Upper lobe of right lung (tissue), 1 donor: ENCODE data around the gene SDR42E2. TPM values are rescaled to one million over a fixed set of nuclear protein-coding genes. Genes with fewer than 3 reads are reported as not detected.
"Not testable (repeated sequence)": the region's sequence is repeated elsewhere in the genome, so short reads cannot be mapped to it uniquely, and the experiment has no call there.

Experiments
- ATAC-seq: fragments of 200-7000 bp; cut with Tn5 transposase; one replicate; pipeline ENCODE4 v1.9.1; 2020; ENCODE audit warnings: mild to moderate bottlenecking, moderate library complexity
- DNase-seq: peaks from one replicate; pipeline ENCODE4 v3.0.0-alpha.2; 2020
- H3K27ac ChIP-seq: fragments of 200-600 bp; one replicate; pipeline ENCODE4 v1.8.0; 2022
- H3K27me3 ChIP-seq: fragments of 200-600 bp; one replicate; pipeline ENCODE4 v1.8.0; 2022; ENCODE audit warnings: mild to moderate bottlenecking
- H3K36me3 ChIP-seq: fragments of 200-600 bp; one replicate; pipeline ENCODE4 v1.8.0; 2022
- H3K4me1 ChIP-seq: fragments of 200-600 bp; one replicate; pipeline ENCODE4 v1.8.0; 2022
- H3K4me3 ChIP-seq: fragments of 200-600 bp; one replicate; pipeline ENCODE4 v1.8.0; 2022; ENCODE audit warnings: mild to moderate bottlenecking
- H3K9me3 ChIP-seq: fragments of 200-600 bp; one replicate; pipeline ENCODE4 v1.8.0; 2022
- intact Hi-C: fragments of 100-400 bp; cut with DNase I; formaldehyde crosslinking; loops from one replicate; pipeline ENCODE4 v1.11.0; 2022
- total RNA-seq: library from RNA; stranded (reverse); fragmentation: NEBNext Ultra II Directional; extraction: Animal tissue kit (Norgen Biotek cat#: 25700); gene quantifications from one replicate; pipeline ENCODE4 v1.2.1, GENCODE V29; 2021
- TF ChIP-seq, protein P1 (sequence below): fragments of 200-600 bp; IDR thresholded peaks from one replicate; pipeline ENCODE4 v1.8.0; 2022; ENCODE audit warnings: antibody characterized with exemption
- donor health status: DM: no; HTN: yes; CAD: no; lungs with severe emphysema.

The SDR42E2 gene
- total RNA-seq, 1 donor from 2014 or later: 0.14 TPM

DNA sequence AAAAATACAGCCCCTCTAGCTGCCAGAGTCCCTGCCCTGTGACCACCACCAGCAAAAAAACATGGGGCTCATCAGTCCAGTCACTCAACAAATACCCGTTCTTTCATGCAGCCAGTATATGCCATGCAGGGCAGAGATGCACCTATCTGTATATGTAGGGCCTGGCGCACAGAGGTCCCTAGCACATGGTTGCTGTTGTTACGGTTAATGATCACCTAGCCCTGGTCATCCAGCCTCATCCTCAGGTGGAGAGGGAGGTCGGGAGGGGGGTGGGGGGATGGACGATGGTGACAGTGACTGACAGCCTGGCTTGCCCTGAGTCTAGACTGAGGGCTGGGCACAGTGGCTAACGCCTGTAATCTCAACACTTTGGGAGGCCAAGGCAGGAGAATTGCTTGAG is 1.5 kb downstream of the SDR42E2 start:
- Histone ChIP-seq H3K27ac (no peak overlapping the region), H3K36me3 (no peaks in the 10 kb centered on the region), H3K9me3 (no peaks in the 10 kb centered on the region), H3K4me1 (no peaks in the 10 kb centered on the region), H3K4me3 (no peak overlapping the region), H3K27me3 (peaks cover 25% of the 10 kb centered on the region)
- ATAC-seq (no peak), DNase-seq (no peak)
- intact Hi-C loops: no loop called here
- TF ChIP-seq, protein P1, sequence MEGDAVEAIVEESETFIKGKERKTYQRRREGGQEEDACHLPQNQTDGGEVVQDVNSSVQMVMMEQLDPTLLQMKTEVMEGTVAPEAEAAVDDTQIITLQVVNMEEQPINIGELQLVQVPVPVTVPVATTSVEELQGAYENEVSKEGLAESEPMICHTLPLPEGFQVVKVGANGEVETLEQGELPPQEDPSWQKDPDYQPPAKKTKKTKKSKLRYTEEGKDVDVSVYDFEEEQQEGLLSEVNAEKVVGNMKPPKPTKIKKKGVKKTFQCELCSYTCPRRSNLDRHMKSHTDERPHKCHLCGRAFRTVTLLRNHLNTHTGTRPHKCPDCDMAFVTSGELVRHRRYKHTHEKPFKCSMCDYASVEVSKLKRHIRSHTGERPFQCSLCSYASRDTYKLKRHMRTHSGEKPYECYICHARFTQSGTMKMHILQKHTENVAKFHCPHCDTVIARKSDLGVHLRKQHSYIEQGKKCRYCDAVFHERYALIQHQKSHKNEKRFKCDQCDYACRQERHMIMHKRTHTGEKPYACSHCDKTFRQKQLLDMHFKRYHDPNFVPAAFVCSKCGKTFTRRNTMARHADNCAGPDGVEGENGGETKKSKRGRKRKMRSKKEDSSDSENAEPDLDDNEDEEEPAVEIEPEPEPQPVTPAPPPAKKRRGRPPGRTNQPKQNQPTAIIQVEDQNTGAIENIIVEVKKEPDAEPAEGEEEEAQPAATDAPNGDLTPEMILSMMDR: no peak

- Histone ChIP-seq H3K4me1 (no peaks in the 10 kb centered on the region), H3K27me3 (peaks cover 25% of the 10 kb centered on the region), H3K27ac (no peak overlapping the region), H3K36me3 (no peaks in the 10 kb centered on the region), H3K9me3 (no peaks in the 10 kb centered on the region), H3K4me3 (no peak overlapping the region)
- ATAC-seq (no peak), DNase-seq (no peak)
- TF ChIP-seq, protein P1: no peak
- intact Hi-C loops: no loop called here
Observed at GRCh38 chr16:22164482-22164881, 2.2 kb downstream of the SDR42E2 start.

DNA sequence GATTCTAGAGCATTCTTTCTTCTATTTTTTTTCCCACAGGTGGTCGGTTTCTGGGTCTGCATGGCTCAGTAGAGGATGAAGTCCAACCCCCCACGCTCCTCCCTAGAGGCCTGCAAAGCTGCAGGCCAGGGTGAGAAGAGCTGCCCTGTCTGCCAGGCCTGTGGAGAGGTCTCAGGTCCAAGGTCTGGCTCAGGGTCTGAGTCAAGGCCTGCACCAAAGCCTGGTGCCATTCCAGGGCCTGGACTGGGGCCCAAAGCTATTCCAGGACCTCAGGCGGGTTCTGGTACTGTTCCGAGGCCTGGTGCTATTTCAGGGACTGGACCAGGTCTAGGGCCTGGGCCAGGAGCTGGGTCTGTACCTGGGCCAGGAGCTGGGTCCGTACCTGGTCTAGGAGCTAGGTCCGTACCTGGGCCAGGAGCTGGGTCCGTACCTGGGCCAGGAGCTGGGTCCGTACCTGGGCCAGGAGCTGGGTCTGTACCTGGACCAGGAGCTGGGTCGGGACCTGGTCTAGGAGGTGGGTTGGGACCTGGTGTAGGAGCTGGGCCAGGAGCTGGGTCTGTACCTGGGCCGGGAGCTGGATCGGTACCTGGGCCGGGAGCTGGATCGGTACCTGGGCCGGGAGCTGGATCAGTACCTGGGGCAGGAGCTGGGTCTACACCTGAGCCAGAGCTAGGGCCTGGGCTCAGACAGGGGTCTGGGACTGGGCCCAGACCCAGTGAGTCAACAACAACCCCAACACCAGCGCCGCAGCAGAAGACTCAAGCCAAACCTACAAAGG is 3.4 kb downstream of the SDR42E2 start:
- no peak overlapping the region for H3K27ac ChIP-seq
- no peak for DNase-seq
- no peak overlapping the region for H3K4me3 ChIP-seq
- intact Hi-C loops: no loop called here
- peaks cover 25% of the 10 kb centered on the region for H3K27me3 ChIP-seq
- no peaks in the 10 kb centered on the region for H3K36me3 ChIP-seq
- H3K4me1 ChIP-seq: no peaks in the 10 kb centered on the region
- no peak for ATAC-seq
- no peaks in the 10 kb centered on the region for H3K9me3 ChIP-seq
- TF ChIP-seq, protein P1: no peak

- Histone ChIP-seq H3K9me3 (no peaks in the 10 kb centered on the region), H3K27ac (no peak overlapping the region), H3K4me1 (no peaks in the 10 kb centered on the region), H3K4me3 (no peak overlapping the region), H3K36me3 (no peaks in the 10 kb centered on the region), H3K27me3 (no peaks in the 10 kb centered on the region)
- DNase-seq: no peak
- no peak for ATAC-seq
- intact Hi-C loops: no loop called here
- TF ChIP-seq, protein P1: no peak
Observed at GRCh38 chr16:22171953-22172352, 9.6 kb downstream of the SDR42E2 start.

- H3K36me3 ChIP-seq, H3K4me3 ChIP-seq, H3K4me1 ChIP-seq, intact Hi-C loops, ATAC-seq, H3K27ac ChIP-seq, H3K9me3 ChIP-seq, DNase-seq, H3K27me3 ChIP-seq: not testable (repeated sequence)
Observed at GRCh38 chr16:22172642-22173041, 10.3 kb downstream of the SDR42E2 start.

GRCh38 chr16:22174642-22175041 is 12.3 kb downstream of the SDR42E2 start:
- ATAC-seq (no peak), DNase-seq (no peak)
- H3K36me3 ChIP-seq: no peaks in the 10 kb centered on the region
- TF ChIP-seq, protein P1: no peak
- H3K4me1 ChIP-seq: no peaks in the 10 kb centered on the region
- H3K27me3 ChIP-seq: no peaks in the 10 kb centered on the region
- H3K27ac ChIP-seq: no peak overlapping the region
- intact Hi-C loops: no loop called here
- no peaks in the 10 kb centered on the region for H3K9me3 ChIP-seq
- H3K4me3 ChIP-seq: no peak overlapping the region
